T-helper 1 cell treated with Interleukin-12 subunit alpha and Interleukin-12 subunit beta and Interleukin-4 antibody, amounts not matched to agents 30 μg/mL and 1 μg/mL, for 36 hours (primary cell): ENCODE measurements around the gene FAM162B.
"Not testable (repeated sequence)": the region's sequence is repeated elsewhere in the genome, so short reads cannot be mapped to it uniquely, and the experiment has no call there.

ENCODE experiments used
- H3K27ac Mint-ChIP-seq: one replicate; pipeline ENCODE4 v1.8.0; 2021; ENCODE audit warnings: mild to moderate bottlenecking, mixed read lengths
- H3K27me3 Mint-ChIP-seq: one replicate; pipeline ENCODE4 v1.8.0; 2021; ENCODE audit warnings: low read depth, mixed read lengths
- H3K36me3 Mint-ChIP-seq: one replicate; pipeline ENCODE4 v1.8.0; 2021; ENCODE audit warnings: low read depth, mixed read lengths
- H3K4me1 Mint-ChIP-seq: one replicate; pipeline ENCODE4 v1.8.0; 2021; ENCODE audit warnings: low read depth, mixed read lengths
- H3K4me3 Mint-ChIP-seq: one replicate; pipeline ENCODE4 v1.8.0; 2021; ENCODE audit warnings: mild to moderate bottlenecking, moderate library complexity, mixed read lengths
- H3K9me3 Mint-ChIP-seq: one replicate; pipeline ENCODE4 v1.8.0; 2021; ENCODE audit warnings: mixed read lengths

FAM162B gene

GRCh38 chr6:116763048-116763447 lies 2.5 kb downstream of the FAM162B start:
- no peaks in the 10 kb centered on the region for H3K9me3 Mint-ChIP-seq
- peaks cover 66% of the 10 kb centered on the region for H3K27me3 Mint-ChIP-seq
- H3K36me3 Mint-ChIP-seq = no peaks in the 10 kb centered on the region
- no peak overlapping the region for H3K4me3 Mint-ChIP-seq
- H3K4me1 Mint-ChIP-seq = peaks cover 5% of the 10 kb centered on the region
- no peak overlapping the region for H3K27ac Mint-ChIP-seq

DNA sequence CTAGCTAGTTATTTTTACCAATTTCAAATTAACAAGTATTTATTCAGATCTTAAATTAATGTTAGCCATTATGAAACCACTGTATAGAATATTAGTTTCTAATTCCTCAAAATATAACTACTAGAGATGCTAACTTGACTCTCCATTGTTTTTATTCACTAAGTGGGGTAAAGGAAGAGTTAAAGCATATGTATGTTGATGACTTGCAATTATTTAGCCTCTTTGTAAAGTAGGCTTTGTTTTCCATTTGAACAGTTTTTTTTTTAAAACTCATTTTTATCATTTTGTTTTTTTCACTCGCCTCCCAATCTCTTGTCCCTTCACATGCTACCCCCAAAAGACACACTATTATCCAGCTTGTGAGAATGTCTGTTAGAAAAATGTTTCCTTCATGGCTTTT lies 3.3 kb downstream of the FAM162B start:
- Mint-ChIP-seq H3K4me1 (peaks cover 5% of the 10 kb centered on the region), H3K4me3 (no peak overlapping the region), H3K27me3 (peaks cover 61% of the 10 kb centered on the region), H3K9me3 (no peaks in the 10 kb centered on the region), H3K36me3 (no peaks in the 10 kb centered on the region), H3K27ac (no peak overlapping the region)

DNA sequence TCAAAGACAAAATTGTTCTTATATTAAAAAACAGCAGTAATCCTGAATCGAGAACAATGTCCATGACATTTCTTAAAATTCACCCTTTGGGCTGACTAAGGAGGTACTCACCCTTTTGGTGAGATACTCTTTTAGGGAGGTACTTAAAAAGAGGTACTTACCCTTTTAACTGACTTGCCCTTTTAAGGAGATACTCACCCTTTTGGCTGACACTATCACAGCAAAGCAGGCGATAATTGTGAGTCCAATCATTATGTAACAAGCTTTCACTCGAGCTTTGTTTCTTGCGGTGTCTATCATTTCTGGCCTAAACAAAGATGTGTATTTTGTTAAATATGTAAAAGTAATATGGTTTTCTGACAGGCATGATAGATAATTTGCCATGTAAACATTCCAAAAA lies 3.7 kb downstream of the FAM162B start:
- Mint-ChIP-seq H3K4me1 (peaks cover 5% of the 10 kb centered on the region), H3K4me3 (no peak overlapping the region), H3K27ac (no peak overlapping the region), H3K27me3 (peaks cover 58% of the 10 kb centered on the region), H3K9me3 (no peaks in the 10 kb centered on the region), H3K36me3 (no peaks in the 10 kb centered on the region)

DNA sequence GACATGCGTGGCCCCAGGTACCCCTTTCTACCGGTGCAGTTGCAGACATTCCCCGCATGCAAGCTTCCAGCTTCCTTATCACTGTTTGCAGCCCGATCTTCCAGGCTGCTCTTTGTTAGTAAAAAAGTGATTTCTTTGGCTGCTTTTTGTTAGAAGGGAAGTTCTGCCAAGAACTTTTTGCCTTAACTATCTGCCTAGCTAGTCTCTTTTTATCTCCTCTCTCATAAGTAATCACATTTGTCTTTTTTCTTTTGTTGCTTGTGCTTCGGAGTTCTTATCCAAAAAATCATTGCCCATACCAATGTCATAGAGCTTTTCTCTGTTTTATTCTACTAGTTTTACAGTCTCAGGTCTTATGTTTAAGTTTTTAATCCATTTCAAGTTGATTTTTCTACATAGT lies 20.3 kb downstream of the FAM162B start:
- Mint-ChIP-seq H3K4me1 (no peaks in the 10 kb centered on the region), H3K9me3 (peaks cover 3% of the 10 kb centered on the region), H3K36me3 (no peaks in the 10 kb centered on the region), H3K4me3 (no peak overlapping the region), H3K27me3 (no peaks in the 10 kb centered on the region), H3K27ac (no peak overlapping the region)

- peaks cover 12% of the 10 kb centered on the region for H3K9me3 Mint-ChIP-seq
Observed at GRCh38 chr6:116741571-116741970, 23.9 kb downstream of the FAM162B start.

GRCh38 chr6:116740486-116740885 lies 25.0 kb downstream of the FAM162B start:
- Mint-ChIP-seq H3K36me3 (peaks cover 17% of the 10 kb centered on the region), H3K9me3 (peaks cover 17% of the 10 kb centered on the region)
- H3K4me3 Mint-ChIP-seq, H3K27me3 Mint-ChIP-seq, H3K4me1 Mint-ChIP-seq, H3K27ac Mint-ChIP-seq: not testable (repeated sequence)

More at GRCh38 chr6:116741571-116741970, 23.9 kb downstream of the FAM162B start:
- H3K4me1 Mint-ChIP-seq = no peaks in the 10 kb centered on the region
- no peak overlapping the region for H3K4me3 Mint-ChIP-seq
- H3K27me3 Mint-ChIP-seq = no peaks in the 10 kb centered on the region
- no peak overlapping the region for H3K27ac Mint-ChIP-seq
- H3K36me3 Mint-ChIP-seq = peaks cover 12% of the 10 kb centered on the region

DNA sequence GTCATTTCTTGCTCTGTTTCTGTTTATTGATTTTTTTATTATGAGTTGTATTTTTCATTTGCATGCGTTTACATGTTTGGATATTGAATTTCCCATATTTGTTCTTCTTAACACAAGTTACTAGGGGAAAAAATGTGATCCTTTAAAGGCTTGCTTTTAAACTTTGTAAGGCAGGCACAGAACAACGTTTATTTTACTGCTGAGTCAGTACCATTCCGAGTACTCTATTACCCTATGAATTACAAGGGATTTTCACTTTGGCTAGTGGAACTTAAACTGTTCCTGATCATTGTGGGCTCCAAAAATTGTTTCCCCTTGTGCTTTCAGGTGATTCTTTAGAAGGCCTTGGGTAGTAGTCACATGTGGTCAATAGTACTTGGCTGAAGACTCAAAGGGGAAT lies 28.5 kb downstream of the FAM162B start:
- peaks cover 24% of the 10 kb centered on the region for H3K36me3 Mint-ChIP-seq
- no peak overlapping the region for H3K4me3 Mint-ChIP-seq
- peaks cover 17% of the 10 kb centered on the region for H3K9me3 Mint-ChIP-seq
- H3K27ac Mint-ChIP-seq = no peak overlapping the region
- no peaks in the 10 kb centered on the region for H3K27me3 Mint-ChIP-seq
- no peaks in the 10 kb centered on the region for H3K4me1 Mint-ChIP-seq

DNA sequence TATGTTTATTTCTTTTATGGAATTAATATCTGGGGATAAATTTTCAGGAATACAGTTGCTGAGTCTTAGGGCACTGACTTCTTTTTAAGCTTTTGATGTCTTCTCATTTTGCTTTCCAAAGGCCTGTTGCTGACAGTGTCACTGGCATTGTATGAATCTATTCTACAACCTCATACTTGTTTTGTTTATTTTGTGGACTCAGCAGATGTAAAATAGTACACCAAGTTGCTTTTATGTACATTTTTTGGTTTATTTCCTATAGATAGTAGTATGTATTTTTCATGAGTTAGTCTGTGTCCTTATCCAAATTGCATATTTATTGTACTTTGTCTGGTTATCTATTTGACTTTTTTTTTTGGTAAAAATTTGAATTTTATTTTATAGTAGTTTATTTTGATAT lies 35.0 kb downstream of the FAM162B start:
- H3K4me1 Mint-ChIP-seq = no peaks in the 10 kb centered on the region
- no peaks in the 10 kb centered on the region for H3K9me3 Mint-ChIP-seq
- H3K27me3 Mint-ChIP-seq = no peaks in the 10 kb centered on the region
- H3K36me3 Mint-ChIP-seq = peaks cover 30% of the 10 kb centered on the region
- no peak overlapping the region for H3K27ac Mint-ChIP-seq
- H3K4me3 Mint-ChIP-seq = no peak overlapping the region

- H3K27ac Mint-ChIP-seq = no peak overlapping the region
- H3K4me1 Mint-ChIP-seq = peaks cover 1% of the 10 kb centered on the region
- no peaks in the 10 kb centered on the region for H3K9me3 Mint-ChIP-seq
- H3K4me3 Mint-ChIP-seq = no peak overlapping the region
- H3K36me3 Mint-ChIP-seq = peaks cover 40% of the 10 kb centered on the region
- no peaks in the 10 kb centered on the region for H3K27me3 Mint-ChIP-seq
Observed at GRCh38 chr6:116726947-116727346, 38.6 kb downstream of the FAM162B start.

DNA sequence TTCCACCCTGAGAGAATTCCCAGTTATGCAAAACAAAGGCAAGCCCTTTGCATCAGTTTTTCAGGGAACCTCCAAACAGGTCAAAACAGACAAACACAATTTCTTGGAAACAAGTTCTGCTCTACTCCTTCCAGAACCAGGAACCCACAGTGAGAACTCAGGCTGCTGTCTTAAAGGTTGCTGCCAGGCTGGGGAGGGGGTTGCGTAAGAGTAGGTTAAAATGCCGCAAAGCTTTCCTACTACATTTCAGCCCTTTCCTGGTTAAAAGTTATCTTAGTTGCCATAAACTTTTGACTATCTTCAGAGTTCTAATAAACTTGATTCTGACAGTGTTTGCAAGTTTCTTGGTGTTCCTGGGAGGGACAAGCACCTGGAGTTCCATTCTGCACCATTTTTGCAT lies 50.8 kb downstream of the FAM162B start:
- Mint-ChIP-seq H3K27me3 (no peaks in the 10 kb centered on the region), H3K9me3 (no peaks in the 10 kb centered on the region), H3K4me3 (no peak overlapping the region), H3K36me3 (peaks cover 35% of the 10 kb centered on the region), H3K4me1 (peaks cover 3% of the 10 kb centered on the region), H3K27ac (no peak overlapping the region)

DNA sequence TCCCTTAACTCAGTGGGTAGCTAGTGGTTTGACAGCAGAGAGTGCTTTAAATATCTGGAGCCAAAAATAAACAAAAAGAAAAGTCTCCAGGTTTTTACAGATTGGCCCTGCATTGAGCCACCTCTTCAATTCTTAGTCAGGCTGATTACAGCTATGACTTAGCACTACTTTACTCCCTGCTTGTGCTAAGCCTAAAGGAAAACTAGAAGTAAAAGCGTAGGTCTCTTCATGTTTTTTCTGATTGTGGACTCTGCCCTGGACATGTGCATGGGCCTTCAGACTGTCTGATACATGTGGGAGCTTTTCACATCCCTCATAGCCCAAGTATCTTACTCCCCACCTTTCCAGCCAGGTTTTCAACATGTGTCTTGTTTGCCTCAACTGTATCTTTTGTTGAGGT lies 51.2 kb downstream of the FAM162B start:
- no peaks in the 10 kb centered on the region for H3K27me3 Mint-ChIP-seq
- H3K36me3 Mint-ChIP-seq = peaks cover 34% of the 10 kb centered on the region
- no peak overlapping the region for H3K27ac Mint-ChIP-seq
- peaks cover 3% of the 10 kb centered on the region for H3K4me1 Mint-ChIP-seq
- no peaks in the 10 kb centered on the region for H3K9me3 Mint-ChIP-seq
- no peak overlapping the region for H3K4me3 Mint-ChIP-seq

- Mint-ChIP-seq H3K4me3 (no peak overlapping the region), H3K36me3 (peaks cover 13% of the 10 kb centered on the region), H3K9me3 (no peaks in the 10 kb centered on the region), H3K27ac (no peak overlapping the region), H3K27me3 (no peaks in the 10 kb centered on the region), H3K4me1 (no peaks in the 10 kb centered on the region)
Observed at GRCh38 chr6:116705917-116706316, 59.6 kb downstream of the FAM162B start.

DNA sequence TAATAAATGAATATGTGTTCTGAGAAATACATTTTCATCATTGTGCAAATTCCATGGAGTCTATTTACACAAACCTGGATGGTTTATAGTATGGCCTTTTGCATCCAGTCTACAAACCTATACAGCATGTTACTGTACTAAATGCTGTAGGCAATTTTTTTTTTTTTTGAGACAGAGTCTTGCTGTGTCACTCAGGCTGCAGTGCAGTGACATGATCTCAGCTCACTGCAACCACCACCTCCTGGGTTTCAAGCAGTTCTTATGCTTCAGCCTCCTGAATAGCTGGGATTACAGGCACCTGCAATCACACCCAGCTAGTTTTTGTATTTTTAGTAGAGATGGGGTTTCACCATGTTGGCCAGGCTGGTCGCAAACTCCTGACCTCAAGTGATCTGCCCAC lies 61.6 kb downstream of the FAM162B start:
- not testable (repeated sequence) for H3K4me3 Mint-ChIP-seq, H3K9me3 Mint-ChIP-seq, H3K27me3 Mint-ChIP-seq, H3K27ac Mint-ChIP-seq, H3K4me1 Mint-ChIP-seq
- H3K36me3 Mint-ChIP-seq = peaks cover 19% of the 10 kb centered on the region
